ENCODE results near the gene FHL2. TPM values are rescaled to one million over a fixed set of nuclear protein-coding genes. Genes with fewer than 3 reads are reported as not detected.
A peak's percentile ranks its signal among the peaks of the same experiment; 100 is the strongest.

FHL2 gene, protein sequence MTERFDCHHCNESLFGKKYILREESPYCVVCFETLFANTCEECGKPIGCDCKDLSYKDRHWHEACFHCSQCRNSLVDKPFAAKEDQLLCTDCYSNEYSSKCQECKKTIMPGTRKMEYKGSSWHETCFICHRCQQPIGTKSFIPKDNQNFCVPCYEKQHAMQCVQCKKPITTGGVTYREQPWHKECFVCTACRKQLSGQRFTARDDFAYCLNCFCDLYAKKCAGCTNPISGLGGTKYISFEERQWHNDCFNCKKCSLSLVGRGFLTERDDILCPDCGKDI
- 1 to 10 TPM; 4.7 to 8.3 TPM for total RNA-seq
- polyA plus RNA-seq: 1 to 10 TPM; 3.9 to 9.0 TPM

DNA sequence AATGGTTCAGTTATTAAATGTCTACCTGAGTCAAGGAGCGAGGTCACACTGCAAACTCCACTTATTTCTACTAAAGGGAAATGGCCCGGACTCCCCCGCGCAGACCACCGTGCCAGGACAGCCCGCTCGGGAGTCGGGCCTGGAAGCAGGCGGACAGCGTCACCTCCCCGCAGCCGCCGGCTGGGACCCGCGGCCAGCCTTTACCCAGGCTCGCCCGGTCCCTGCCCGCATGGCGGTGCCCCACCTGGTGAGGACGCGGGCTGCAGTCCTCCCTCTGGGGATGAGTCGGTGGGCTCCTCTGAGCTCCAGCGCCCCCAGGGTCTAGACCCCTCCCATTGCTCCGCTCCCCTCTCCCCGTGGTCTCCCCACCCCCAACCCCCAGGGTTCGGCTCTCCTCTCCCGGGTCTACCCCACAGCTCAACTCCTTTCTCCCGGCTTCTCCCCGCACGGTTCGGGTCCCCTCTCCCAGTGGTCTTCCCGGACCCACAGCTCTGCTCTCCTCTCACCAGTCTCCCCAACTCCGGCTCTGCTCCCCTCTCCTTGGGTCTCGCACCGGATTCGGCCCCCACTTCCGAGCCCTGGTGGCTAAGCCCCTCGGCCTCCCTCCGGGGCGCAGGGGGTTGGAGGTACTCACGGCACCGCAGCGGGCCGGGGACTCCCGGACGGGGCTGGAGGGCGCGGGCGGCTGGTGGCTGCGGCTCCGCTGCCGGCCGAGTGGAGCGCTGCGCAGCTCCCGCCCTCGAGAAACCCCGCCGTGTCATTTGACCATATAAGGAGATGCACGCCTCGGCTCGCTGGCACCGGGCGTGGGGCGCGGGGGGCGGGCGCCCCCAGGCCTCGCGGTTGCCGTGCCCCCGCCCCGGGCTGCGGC lies at the start of gene FHL2:
TSS of gene FHL2 (minus strand) at position 716 of the 871 bp plus-strand sequence. CDS start 12,535 bp downstream, outside the sequence.
- Histone ChIP-seq H3K36me3 (ENCODE audit: control insufficient read depth in 4 of 4, insufficient read depth in 3 of 4, low read depth in 1 of 4, low read length in 3 of 4) (no peaks in the 10 kb centered on the region), H3K9me3 (ENCODE audit: control insufficient read depth in 4 of 4, low read length in 3 of 4) (no peaks in the 10 kb centered on the region), H3K27ac (ENCODE audit: low read depth in 1 of 2, low read length in 2 of 2) (peak within 1 kb of the TSS; percentile 28 to 70), H3K4me1 (ENCODE audit: control insufficient read depth in 4 of 4, insufficient read depth in 4 of 4, low read length in 3 of 4) (peaks cover 0 to 3% (median 1%) of the 10 kb centered on the region in 4 donors), H3K27me3 (ENCODE audit: control insufficient read depth in 4 of 4, insufficient read depth in 4 of 4, low read length in 3 of 4) (peaks cover 0 to 2% (median 0%) of the 10 kb centered on the region in 4 donors), H3K9ac (ENCODE audit: low read depth in 1 of 2, low read length in 2 of 2) (no peak within 1 kb of the TSS), H3K4me3 (ENCODE audit: low read depth in 1 of 3, low read length in 3 of 3) (peak within 1 kb of the TSS; percentile 21 to 68 (median 30))
- peak; percentile 68 for DNase-seq (ENCODE audit: low spot score)
- WGBS: 6% methylated on average over 74 of the region's 74 CpGs
- TF ChIP-seq RAD21 (IDR thresholded peaks at IDR 0.05): peak in 1 of 2 donors; percentile 11
- no peak for TF ChIP-seq JUND (IDR thresholded peaks at IDR 0.05)
- TF ChIP-seq, protein P1, sequence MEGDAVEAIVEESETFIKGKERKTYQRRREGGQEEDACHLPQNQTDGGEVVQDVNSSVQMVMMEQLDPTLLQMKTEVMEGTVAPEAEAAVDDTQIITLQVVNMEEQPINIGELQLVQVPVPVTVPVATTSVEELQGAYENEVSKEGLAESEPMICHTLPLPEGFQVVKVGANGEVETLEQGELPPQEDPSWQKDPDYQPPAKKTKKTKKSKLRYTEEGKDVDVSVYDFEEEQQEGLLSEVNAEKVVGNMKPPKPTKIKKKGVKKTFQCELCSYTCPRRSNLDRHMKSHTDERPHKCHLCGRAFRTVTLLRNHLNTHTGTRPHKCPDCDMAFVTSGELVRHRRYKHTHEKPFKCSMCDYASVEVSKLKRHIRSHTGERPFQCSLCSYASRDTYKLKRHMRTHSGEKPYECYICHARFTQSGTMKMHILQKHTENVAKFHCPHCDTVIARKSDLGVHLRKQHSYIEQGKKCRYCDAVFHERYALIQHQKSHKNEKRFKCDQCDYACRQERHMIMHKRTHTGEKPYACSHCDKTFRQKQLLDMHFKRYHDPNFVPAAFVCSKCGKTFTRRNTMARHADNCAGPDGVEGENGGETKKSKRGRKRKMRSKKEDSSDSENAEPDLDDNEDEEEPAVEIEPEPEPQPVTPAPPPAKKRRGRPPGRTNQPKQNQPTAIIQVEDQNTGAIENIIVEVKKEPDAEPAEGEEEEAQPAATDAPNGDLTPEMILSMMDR (IDR thresholded peaks at IDR 0.05; ENCODE audit: low read depth, low read length, missing input control): peak; percentile 25

DNA sequence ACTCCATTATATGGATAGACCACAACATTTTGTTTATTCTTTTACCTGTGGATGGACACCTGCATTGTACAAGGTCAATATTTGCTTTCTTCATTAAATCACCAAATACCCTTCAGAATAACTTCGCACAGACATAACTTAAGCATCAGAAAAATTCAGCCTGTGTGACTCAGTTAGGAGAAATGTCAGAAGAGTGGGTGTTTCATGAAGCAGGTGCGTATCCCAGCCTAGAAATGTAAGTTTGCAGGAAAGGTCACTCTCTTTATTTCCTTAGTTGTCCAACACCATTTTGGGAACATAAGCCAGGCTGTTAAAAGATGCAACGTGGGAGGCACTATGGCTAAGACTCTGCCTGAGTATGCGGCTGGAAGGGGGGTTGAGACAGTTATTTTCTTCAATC lies 48.6 kb upstream of the FHL2 start:
- 92% methylated on average over 4 of the region's 4 CpGs for WGBS
- H3K4me1 ChIP-seq (ENCODE audit: control insufficient read depth in 4 of 4, insufficient read depth in 4 of 4, low read length in 3 of 4): no peaks in the 10 kb centered on the region
- DNase-seq (ENCODE audit: low spot score): no peak

More for the DNA sequence above, 48.6 kb upstream of the FHL2 start:
- Histone ChIP-seq H3K4me3 (ENCODE audit: low read depth in 1 of 3, low read length in 3 of 3) (no peak overlapping the region), H3K27ac (ENCODE audit: low read depth in 1 of 2, low read length in 2 of 2) (no peak overlapping the region), H3K36me3 (ENCODE audit: control insufficient read depth in 4 of 4, insufficient read depth in 3 of 4, low read depth in 1 of 4, low read length in 3 of 4) (no peaks in the 10 kb centered on the region), H3K9ac (ENCODE audit: low read depth in 1 of 2, low read length in 2 of 2) (no peak overlapping the region), H3K9me3 (ENCODE audit: control insufficient read depth in 4 of 4, low read length in 3 of 4) (no peaks in the 10 kb centered on the region), H3K27me3 (ENCODE audit: control insufficient read depth in 4 of 4, insufficient read depth in 4 of 4, low read length in 3 of 4) (no peaks in the 10 kb centered on the region)
- TF ChIP-seq JUND (IDR thresholded peaks at IDR 0.05): no peak
- TF ChIP-seq, protein P2, sequence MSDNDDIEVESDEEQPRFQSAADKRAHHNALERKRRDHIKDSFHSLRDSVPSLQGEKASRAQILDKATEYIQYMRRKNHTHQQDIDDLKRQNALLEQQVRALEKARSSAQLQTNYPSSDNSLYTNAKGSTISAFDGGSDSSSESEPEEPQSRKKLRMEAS (IDR thresholded peaks at IDR 0.05): no peak
- no peak for TF ChIP-seq FOXA1 (IDR thresholded peaks at IDR 0.05)
- no peak for TF ChIP-seq TAF1 (conservative IDR thresholded peaks at IDR 0.05)
- TF ChIP-seq SP1 (IDR thresholded peaks at IDR 0.05): no peak
- no peak for TF ChIP-seq RXRA (IDR thresholded peaks at IDR 0.05)
- TF ChIP-seq, protein P3, sequence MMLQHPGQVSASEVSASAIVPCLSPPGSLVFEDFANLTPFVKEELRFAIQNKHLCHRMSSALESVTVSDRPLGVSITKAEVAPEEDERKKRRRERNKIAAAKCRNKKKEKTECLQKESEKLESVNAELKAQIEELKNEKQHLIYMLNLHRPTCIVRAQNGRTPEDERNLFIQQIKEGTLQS (IDR thresholded peaks at IDR 0.05): no peak
- TF ChIP-seq EGR1 (IDR thresholded peaks at IDR 0.05; ENCODE audit: low read depth in 2 of 2): no peak
- TF ChIP-seq NR2F2 (IDR thresholded peaks at IDR 0.05): no peak
- TF ChIP-seq, protein P4, sequence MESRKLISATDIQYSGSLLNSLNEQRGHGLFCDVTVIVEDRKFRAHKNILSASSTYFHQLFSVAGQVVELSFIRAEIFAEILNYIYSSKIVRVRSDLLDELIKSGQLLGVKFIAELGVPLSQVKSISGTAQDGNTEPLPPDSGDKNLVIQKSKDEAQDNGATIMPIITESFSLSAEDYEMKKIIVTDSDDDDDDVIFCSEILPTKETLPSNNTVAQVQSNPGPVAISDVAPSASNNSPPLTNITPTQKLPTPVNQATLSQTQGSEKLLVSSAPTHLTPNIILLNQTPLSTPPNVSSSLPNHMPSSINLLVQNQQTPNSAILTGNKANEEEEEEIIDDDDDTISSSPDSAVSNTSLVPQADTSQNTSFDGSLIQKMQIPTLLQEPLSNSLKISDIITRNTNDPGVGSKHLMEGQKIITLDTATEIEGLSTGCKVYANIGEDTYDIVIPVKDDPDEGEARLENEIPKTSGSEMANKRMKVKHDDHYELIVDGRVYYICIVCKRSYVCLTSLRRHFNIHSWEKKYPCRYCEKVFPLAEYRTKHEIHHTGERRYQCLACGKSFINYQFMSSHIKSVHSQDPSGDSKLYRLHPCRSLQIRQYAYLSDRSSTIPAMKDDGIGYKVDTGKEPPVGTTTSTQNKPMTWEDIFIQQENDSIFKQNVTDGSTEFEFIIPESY (IDR thresholded peaks at IDR 0.05): no peak
- no peak for TF ChIP-seq HNF4G (IDR thresholded peaks at IDR 0.05)
- TF ChIP-seq YY1 (IDR thresholded peaks at IDR 0.05): no peak
- TF ChIP-seq FOXA2 (IDR thresholded peaks at IDR 0.05): no peak
- TF ChIP-seq, protein P1 (IDR thresholded peaks at IDR 0.05; ENCODE audit: low read depth, low read length, missing input control): no peak
- TF ChIP-seq GABPA (IDR thresholded peaks at IDR 0.05 in 1 of 2, conservative IDR thresholded peaks at IDR 0.05 in 1 of 2): no peak
- TF ChIP-seq RAD21 (IDR thresholded peaks at IDR 0.05): no peak
- no peak for TF ChIP-seq HNF4A (conservative IDR thresholded peaks at IDR 0.05)
